Measurements from ENCODE around the gene ACLY. TPM values are rescaled to one million over a fixed set of nuclear protein-coding genes. Genes with fewer than 3 reads are reported as not detected.
A peak's percentile ranks its signal among the peaks of the same experiment; 100 is the strongest.

The ACLY gene
- total and polyA plus RNA-seq, 2 of the 13 experiments (the other 11 are each of a cell fraction or from before 2014, with no cell fraction given) = 111 to 218 TPM

DNA sequence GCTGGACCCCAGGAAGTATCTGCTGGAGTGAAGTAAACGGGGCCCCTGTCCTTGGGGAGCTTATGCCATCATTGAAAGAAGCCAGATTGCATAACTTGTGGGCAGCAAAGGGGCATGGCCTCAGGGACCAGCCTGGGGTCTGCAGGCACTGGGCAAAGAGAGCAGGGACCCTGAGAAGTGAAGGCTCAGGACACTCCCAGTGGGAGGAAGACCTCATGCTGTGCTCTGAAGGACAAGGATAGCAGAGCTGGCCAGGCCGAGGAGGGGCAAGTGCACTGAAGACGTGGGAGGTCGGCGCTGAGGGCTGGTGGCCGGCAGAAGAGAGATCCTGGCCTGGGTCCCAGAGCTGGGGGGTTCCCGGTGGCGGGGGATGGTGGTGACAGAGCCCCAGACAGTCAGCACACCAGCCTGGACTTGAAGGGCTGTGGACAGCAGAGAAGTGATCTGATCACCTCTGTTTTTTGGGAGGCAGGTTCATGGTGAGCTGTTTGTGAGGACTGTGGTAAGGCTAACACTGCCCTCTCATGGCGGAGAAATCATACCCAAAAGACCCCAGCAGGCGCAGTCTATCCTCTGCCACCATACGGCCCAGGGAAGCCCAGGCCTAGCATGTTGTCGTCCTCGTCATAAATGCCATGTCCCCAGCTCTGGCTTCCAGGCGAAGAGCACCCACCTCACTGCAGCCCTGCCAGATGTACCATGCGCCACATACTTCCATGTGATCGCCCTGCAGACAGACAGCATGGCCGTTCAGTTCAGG is 40.8 kb upstream of the ACLY start (continued):
- TF ChIP-seq, protein P1, sequence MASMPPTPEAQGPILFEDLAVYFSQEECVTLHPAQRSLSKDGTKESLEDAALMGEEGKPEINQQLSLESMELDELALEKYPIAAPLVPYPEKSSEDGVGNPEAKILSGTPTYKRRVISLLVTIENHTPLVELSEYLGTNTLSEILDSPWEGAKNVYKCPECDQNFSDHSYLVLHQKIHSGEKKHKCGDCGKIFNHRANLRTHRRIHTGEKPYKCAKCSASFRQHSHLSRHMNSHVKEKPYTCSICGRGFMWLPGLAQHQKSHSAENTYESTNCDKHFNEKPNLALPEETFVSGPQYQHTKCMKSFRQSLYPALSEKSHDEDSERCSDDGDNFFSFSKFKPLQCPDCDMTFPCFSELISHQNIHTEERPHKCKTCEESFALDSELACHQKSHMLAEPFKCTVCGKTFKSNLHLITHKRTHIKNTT (CRISPR knock-in tag; IDR thresholded peaks at IDR 0.05) = no peak
- TF ChIP-seq, protein P2, sequence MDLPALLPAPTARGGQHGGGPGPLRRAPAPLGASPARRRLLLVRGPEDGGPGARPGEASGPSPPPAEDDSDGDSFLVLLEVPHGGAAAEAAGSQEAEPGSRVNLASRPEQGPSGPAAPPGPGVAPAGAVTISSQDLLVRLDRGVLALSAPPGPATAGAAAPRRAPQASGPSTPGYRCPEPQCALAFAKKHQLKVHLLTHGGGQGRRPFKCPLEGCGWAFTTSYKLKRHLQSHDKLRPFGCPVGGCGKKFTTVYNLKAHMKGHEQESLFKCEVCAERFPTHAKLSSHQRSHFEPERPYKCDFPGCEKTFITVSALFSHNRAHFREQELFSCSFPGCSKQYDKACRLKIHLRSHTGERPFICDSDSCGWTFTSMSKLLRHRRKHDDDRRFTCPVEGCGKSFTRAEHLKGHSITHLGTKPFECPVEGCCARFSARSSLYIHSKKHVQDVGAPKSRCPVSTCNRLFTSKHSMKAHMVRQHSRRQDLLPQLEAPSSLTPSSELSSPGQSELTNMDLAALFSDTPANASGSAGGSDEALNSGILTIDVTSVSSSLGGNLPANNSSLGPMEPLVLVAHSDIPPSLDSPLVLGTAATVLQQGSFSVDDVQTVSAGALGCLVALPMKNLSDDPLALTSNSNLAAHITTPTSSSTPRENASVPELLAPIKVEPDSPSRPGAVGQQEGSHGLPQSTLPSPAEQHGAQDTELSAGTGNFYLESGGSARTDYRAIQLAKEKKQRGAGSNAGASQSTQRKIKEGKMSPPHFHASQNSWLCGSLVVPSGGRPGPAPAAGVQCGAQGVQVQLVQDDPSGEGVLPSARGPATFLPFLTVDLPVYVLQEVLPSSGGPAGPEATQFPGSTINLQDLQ (CRISPR knock-in tag; IDR thresholded peaks at IDR 0.05) = no peak
- no peak for TF ChIP-seq ZFP36L2 (CRISPR knock-in tag; IDR thresholded peaks at IDR 0.05)
- TF ChIP-seq CBFB (CRISPR knock-in tag; IDR thresholded peaks at IDR 0.05) = no peak
- TF ChIP-seq ZNF101 (CRISPR knock-in tag; IDR thresholded peaks at IDR 0.05; ENCODE audit: borderline replicate concordance, low read depth) = no peak
- TF ChIP-seq TAF15 (IDR thresholded peaks at IDR 0.05; ENCODE audit: low read depth, low read length, poor library complexity, severe bottlenecking) = no peak
- TF ChIP-seq, protein P3, sequence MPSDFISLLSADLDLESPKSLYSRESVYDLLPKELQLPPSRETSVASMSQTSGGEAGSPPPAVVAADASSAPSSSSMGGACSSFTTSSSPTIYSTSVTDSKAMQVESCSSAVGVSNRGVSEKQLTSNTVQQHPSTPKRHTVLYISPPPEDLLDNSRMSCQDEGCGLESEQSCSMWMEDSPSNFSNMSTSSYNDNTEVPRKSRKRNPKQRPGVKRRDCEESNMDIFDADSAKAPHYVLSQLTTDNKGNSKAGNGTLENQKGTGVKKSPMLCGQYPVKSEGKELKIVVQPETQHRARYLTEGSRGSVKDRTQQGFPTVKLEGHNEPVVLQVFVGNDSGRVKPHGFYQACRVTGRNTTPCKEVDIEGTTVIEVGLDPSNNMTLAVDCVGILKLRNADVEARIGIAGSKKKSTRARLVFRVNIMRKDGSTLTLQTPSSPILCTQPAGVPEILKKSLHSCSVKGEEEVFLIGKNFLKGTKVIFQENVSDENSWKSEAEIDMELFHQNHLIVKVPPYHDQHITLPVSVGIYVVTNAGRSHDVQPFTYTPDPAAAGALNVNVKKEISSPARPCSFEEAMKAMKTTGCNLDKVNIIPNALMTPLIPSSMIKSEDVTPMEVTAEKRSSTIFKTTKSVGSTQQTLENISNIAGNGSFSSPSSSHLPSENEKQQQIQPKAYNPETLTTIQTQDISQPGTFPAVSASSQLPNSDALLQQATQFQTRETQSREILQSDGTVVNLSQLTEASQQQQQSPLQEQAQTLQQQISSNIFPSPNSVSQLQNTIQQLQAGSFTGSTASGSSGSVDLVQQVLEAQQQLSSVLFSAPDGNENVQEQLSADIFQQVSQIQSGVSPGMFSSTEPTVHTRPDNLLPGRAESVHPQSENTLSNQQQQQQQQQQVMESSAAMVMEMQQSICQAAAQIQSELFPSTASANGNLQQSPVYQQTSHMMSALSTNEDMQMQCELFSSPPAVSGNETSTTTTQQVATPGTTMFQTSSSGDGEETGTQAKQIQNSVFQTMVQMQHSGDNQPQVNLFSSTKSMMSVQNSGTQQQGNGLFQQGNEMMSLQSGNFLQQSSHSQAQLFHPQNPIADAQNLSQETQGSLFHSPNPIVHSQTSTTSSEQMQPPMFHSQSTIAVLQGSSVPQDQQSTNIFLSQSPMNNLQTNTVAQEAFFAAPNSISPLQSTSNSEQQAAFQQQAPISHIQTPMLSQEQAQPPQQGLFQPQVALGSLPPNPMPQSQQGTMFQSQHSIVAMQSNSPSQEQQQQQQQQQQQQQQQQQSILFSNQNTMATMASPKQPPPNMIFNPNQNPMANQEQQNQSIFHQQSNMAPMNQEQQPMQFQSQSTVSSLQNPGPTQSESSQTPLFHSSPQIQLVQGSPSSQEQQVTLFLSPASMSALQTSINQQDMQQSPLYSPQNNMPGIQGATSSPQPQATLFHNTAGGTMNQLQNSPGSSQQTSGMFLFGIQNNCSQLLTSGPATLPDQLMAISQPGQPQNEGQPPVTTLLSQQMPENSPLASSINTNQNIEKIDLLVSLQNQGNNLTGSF (CRISPR knock-in tag; IDR thresholded peaks at IDR 0.05) = no peak
- peak; percentile 46 for TF ChIP-seq SRSF1 (optimal IDR thresholded peaks at IDR 0.05; ENCODE audit: low read depth, low read length)
- TF ChIP-seq ZNF251 (CRISPR knock-in tag; IDR thresholded peaks at IDR 0.05) = no peak
- 0 out of 2 replicates have a peak, but pooled peaks have one; percentile 41 for TF ChIP-seq KDM4B (CRISPR knock-in tag; IDR thresholded peaks at IDR 0.05)
- TF ChIP-seq, protein P4, sequence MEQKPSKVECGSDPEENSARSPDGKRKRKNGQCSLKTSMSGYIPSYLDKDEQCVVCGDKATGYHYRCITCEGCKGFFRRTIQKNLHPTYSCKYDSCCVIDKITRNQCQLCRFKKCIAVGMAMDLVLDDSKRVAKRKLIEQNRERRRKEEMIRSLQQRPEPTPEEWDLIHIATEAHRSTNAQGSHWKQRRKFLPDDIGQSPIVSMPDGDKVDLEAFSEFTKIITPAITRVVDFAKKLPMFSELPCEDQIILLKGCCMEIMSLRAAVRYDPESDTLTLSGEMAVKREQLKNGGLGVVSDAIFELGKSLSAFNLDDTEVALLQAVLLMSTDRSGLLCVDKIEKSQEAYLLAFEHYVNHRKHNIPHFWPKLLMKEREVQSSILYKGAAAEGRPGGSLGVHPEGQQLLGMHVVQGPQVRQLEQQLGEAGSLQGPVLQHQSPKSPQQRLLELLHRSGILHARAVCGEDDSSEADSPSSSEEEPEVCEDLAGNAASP (CRISPR knock-in tag; IDR thresholded peaks at IDR 0.05; ENCODE audit: borderline replicate concordance) = no peak
- no peak for TF ChIP-seq ZNF629 (CRISPR knock-in tag; conservative IDR thresholded peaks at IDR 0.05)
- no peak for TF ChIP-seq DR1 (CRISPR knock-in tag; IDR thresholded peaks at IDR 0.05)
- TF ChIP-seq, protein P5, sequence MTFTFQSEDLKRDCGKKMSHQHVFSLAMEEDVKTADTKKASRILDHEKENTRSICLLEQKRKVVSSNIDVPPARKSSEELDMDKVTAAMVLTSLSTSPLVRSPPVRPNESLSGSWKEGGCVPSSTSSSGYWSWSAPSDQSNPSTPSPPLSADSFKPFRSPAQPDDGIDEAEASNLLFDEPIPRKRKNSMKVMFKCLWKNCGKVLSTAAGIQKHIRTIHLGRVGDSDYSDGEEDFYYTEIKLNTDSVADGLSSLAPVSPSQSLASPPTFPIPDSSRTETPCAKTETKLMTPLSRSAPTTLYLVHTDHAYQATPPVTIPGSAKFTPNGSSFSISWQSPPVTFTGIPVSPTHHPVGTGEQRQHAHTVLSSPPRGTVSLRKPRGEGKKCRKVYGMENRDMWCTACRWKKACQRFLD (CRISPR knock-in tag; IDR thresholded peaks at IDR 0.05; ENCODE audit: borderline replicate concordance) = no peak
- no peak; the same call in 1 of the 2 replicates for TF ChIP-seq SP2 (CRISPR knock-in tag; IDR thresholded peaks at IDR 0.05)
- no peak for TF ChIP-seq ZSCAN12 (CRISPR knock-in tag; IDR thresholded peaks at IDR 0.05)

Measured in HepG2 (cell line).